ENCODE data around the gene SPSB3. TPM values are rescaled to one million over a fixed set of nuclear protein-coding genes. Genes with fewer than 3 reads are reported as not detected.

Gene SPSB3
- total and polyA plus RNA-seq, 2 of the 13 experiments (the other 11 are each of a cell fraction or from before 2014, with no cell fraction given): 13.2 to 21.9 TPM

DNA sequence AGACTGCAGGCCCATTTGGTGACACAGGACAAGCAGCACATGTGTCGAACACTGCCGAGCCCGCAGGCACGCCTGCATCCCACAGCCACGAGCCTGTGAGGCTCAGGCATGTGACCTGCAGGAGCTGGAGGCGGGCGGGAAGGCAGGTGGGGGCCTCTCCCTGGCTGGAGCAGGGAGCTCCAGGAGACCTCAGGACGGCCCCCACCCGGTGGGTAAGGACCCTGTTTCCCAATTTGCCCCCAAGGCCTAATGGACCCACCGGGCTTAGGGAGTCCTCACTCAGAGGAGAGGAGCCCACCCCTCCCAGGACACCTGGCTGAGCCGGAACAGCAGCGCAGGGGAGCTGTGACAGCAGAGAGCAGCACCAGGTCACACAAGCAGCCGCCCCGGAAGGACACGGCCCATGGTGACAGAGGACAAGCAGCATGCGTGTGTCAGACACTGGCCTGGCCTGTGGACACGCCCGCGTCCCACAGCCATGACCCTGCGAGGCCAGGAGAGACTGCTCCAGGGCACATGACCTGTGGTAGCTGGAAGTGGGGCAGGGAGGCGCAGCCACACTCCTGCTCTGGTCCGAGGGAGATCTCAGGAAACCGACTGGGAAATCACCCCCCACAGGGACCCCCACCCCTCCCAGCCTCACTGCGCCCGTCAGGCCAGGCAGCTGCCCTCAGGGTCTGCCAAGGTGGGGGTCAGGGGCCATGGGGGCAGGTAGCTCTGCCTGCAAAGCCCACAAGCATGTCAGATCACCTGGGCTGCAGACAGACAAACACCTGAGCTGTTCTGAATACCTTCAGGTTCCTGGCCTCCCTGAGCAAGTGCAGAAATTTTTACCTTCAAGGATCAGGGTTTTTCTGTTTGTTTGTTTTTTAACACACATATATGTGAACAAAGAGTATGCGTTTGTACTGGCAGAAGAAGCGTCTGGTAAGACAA, 2.4 kb downstream of the SPSB3 start:
- BruUV-seq (replicated peaks): TSS peak; percentile 49
- no peak for DNase-seq (ENCODE audit: low spot score)
- Histone ChIP-seq H3K4me3 (replicated peaks in 1 of 3; ENCODE audit: insufficient read depth in 1 of 3, low read depth in 2 of 3, low read length in 3 of 3) (no peak overlapping the region), H3K9me3 (ENCODE audit: low read length) (no peaks in the 10 kb centered on the region), H4K20me1 (ENCODE audit: insufficient read depth, low read length) (peaks cover 4% of the 10 kb centered on the region; the same call in 1 of the 2 replicates), H3K36me3 (replicated peaks in 1 of 2; ENCODE audit: control insufficient read depth in 1 of 2, insufficient read depth in 2 of 2, low read length in 2 of 2) (peaks cover 5 to 13% of the 10 kb centered on the region in 2 experiments; a peak in 3 of 5 replicates), H3K27me3 (ENCODE audit: control insufficient read depth in 1 of 2, insufficient read depth in 2 of 2, low read length in 2 of 2) (peaks cover 0 to 2% of the 10 kb centered on the region in 2 experiments; a peak in 1 of 5 replicates), H3K27ac (ENCODE audit: extremely low read length, insufficient read depth, low read length) (no peak overlapping the region), H3K9ac (ENCODE audit: insufficient read depth, low read depth, low read length) (no peak overlapping the region), H2AFZ (ENCODE audit: low read length) (no peak overlapping the region), H3K4me1 (ENCODE audit: insufficient read depth, low read length) (peaks cover 23% of the 10 kb centered on the region), H3K79me2 (ENCODE audit: insufficient read depth, low read length) (peaks cover 19% of the 10 kb centered on the region), H3K4me2 (ENCODE audit: low read depth, low read length) (no peak overlapping the region)
- ChIA-PET CTCF (ENCODE audit: low intra/inter-chr PET ratio, low total read pairs) (no interaction called here), POLR2A (interaction anchor here (1.2 to 1.6 kb wide), 4 partner anchors 14 to 160 kb away, joined by 3 to 5 read pairs (median 4); partner anchors contain the start of gene IGFALS)
- 99% methylated on average over 4 of the region's 27 CpGs for WGBS (ENCODE audit: low lambda C conversion rate)
- intact Hi-C loops (cut with micrococcal nuclease; ENCODE audit: unreplicated experiment): loop anchor here (5.0 kb wide), 1 partner anchor 47 kb away; the partner anchor contains the start of genes FAHD1 and HAGH
- no peak for FAIRE-seq
- no peak for ATAC-seq
- in situ Hi-C loops (cut with HindIII; ENCODE audit: extremely low pct_ligation_motif_present, low pct_unique_long_range_greater_than_20kb): loop anchor here (5.0 kb wide), 1 partner anchor 42 kb away; no protein-coding TSS in a partner anchor
- TF ChIP-seq AGO2 (optimal IDR thresholded peaks at IDR 0.05; ENCODE audit: low read depth, low read length) (peak; percentile 96), ZMAT3 (CRISPR knock-in tag; conservative IDR thresholded peaks at IDR 0.05) (no peak), AGO1 (IDR thresholded peaks at IDR 0.05; ENCODE audit: low read depth, low read length, poor library complexity, severe bottlenecking) (peak; percentile 97), PHF5A (CRISPR knock-in tag; IDR thresholded peaks at IDR 0.05; ENCODE audit: low read depth, unreplicated experiment) (no peak), POLR2G (IDR thresholded peaks at IDR 0.05; ENCODE audit: low read depth, low read length) (0 out of 2 replicates have a peak, but pooled peaks have one; percentile 41), ZNF816 (CRISPR knock-in tag; IDR thresholded peaks at IDR 0.05; ENCODE audit: borderline replicate concordance) (no peak), SSRP1 (CRISPR knock-in tag; IDR thresholded peaks at IDR 0.05) (0 out of 2 replicates have a peak, but pooled peaks have one; percentile 41), GABPA (IDR thresholded peaks at IDR 0.05; ENCODE audit: low read depth, low read length) (no peak), GABPA (CRISPR knock-in tag; IDR thresholded peaks at IDR 0.05; ENCODE audit: low read depth) (no peak), POLR2A (IDR thresholded peaks at IDR 0.05; ENCODE audit: insufficient read depth in 1 of 2, low read depth in 2 of 2, low read length in 2 of 2) (peak in 1 of 2 experiments; percentile 56; a peak in 2 of 4 replicates), ZNF891 (CRISPR knock-in tag; IDR thresholded peaks at IDR 0.05) (no peak), ETV6 (CRISPR knock-in tag; conservative IDR thresholded peaks at IDR 0.05) (no peak), THYN1 (CRISPR knock-in tag; IDR thresholded peaks at IDR 0.05; ENCODE audit: borderline replicate concordance, low read depth) (no peak), YEATS4 (CRISPR knock-in tag; IDR thresholded peaks at IDR 0.05; ENCODE audit: borderline replicate concordance) (no peak)
- TF ChIP-seq, protein P1, sequence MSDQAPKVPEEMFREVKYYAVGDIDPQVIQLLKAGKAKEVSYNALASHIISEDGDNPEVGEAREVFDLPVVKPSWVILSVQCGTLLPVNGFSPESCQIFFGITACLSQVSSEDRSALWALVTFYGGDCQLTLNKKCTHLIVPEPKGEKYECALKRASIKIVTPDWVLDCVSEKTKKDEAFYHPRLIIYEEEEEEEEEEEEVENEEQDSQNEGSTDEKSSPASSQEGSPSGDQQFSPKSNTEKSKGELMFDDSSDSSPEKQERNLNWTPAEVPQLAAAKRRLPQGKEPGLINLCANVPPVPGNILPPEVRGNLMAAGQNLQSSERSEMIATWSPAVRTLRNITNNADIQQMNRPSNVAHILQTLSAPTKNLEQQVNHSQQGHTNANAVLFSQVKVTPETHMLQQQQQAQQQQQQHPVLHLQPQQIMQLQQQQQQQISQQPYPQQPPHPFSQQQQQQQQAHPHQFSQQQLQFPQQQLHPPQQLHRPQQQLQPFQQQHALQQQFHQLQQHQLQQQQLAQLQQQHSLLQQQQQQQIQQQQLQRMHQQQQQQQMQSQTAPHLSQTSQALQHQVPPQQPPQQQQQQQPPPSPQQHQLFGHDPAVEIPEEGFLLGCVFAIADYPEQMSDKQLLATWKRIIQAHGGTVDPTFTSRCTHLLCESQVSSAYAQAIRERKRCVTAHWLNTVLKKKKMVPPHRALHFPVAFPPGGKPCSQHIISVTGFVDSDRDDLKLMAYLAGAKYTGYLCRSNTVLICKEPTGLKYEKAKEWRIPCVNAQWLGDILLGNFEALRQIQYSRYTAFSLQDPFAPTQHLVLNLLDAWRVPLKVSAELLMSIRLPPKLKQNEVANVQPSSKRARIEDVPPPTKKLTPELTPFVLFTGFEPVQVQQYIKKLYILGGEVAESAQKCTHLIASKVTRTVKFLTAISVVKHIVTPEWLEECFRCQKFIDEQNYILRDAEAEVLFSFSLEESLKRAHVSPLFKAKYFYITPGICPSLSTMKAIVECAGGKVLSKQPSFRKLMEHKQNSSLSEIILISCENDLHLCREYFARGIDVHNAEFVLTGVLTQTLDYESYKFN (CRISPR knock-in tag; conservative IDR thresholded peaks at IDR 0.05): no peak
- TF ChIP-seq, protein P2, sequence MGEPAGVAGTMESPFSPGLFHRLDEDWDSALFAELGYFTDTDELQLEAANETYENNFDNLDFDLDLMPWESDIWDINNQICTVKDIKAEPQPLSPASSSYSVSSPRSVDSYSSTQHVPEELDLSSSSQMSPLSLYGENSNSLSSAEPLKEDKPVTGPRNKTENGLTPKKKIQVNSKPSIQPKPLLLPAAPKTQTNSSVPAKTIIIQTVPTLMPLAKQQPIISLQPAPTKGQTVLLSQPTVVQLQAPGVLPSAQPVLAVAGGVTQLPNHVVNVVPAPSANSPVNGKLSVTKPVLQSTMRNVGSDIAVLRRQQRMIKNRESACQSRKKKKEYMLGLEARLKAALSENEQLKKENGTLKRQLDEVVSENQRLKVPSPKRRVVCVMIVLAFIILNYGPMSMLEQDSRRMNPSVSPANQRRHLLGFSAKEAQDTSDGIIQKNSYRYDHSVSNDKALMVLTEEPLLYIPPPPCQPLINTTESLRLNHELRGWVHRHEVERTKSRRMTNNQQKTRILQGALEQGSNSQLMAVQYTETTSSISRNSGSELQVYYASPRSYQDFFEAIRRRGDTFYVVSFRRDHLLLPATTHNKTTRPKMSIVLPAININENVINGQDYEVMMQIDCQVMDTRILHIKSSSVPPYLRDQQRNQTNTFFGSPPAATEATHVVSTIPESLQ (CRISPR knock-in tag; conservative IDR thresholded peaks at IDR 0.05): no peak
- TF ChIP-seq, protein P3, sequence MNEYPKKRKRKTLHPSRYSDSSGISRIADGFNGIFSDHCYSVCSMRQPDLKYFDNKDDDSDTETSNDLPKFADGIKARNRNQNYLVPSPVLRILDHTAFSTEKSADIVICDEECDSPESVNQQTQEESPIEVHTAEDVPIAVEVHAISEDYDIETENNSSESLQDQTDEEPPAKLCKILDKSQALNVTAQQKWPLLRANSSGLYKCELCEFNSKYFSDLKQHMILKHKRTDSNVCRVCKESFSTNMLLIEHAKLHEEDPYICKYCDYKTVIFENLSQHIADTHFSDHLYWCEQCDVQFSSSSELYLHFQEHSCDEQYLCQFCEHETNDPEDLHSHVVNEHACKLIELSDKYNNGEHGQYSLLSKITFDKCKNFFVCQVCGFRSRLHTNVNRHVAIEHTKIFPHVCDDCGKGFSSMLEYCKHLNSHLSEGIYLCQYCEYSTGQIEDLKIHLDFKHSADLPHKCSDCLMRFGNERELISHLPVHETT (CRISPR knock-in tag; conservative IDR thresholded peaks at IDR 0.05): no peak

All from HepG2 (cell line).